GM19099 (cell line): ENCODE results near the gene PHETA1.

Experiments used
- POLR2A ChIP-seq: IDR thresholded peaks from 3 replicates; pipeline ENCODE4 v1.6.1; 2011; ENCODE audit warnings: low read depth; ENCODE audit not compliant: insufficient read length; ENCODE audit errors: extremely low read depth

The PHETA1 gene

GRCh38 chr12:111362687-111363475 is 6.0 kb downstream of the PHETA1 start:
- TF ChIP-seq POLR2A = no peak

GRCh38 chr12:111361717-111362576 is 6.9 kb downstream of the PHETA1 start:
- no peak for TF ChIP-seq POLR2A

GRCh38 chr12:111361073-111361716 is 7.7 kb downstream of the PHETA1 start:
- TF ChIP-seq POLR2A = no peak

GRCh38 chr12:111360325-111360930 is 8.5 kb downstream of the PHETA1 start:
- no peak for TF ChIP-seq POLR2A

GRCh38 chr12:111359914-111360276 is 9.0 kb downstream of the PHETA1 start:
- TF ChIP-seq POLR2A = no peak

- no peak for TF ChIP-seq POLR2A
These were observed 9.5 kb downstream of the PHETA1 start for GRCh38 chr12:111359231-111359913.

- TF ChIP-seq POLR2A = no peak
These were observed 13.5 kb downstream of the PHETA1 start for GRCh38 chr12:111355201-111355925.

- no peak for TF ChIP-seq POLR2A
These were observed 14.4 kb downstream of the PHETA1 start for GRCh38 chr12:111354511-111354910.

GRCh38 chr12:111353603-111354295 is 15.1 kb downstream of the PHETA1 start:
- TF ChIP-seq POLR2A = no peak

- no peak for TF ChIP-seq POLR2A
These were observed 15.9 kb downstream of the PHETA1 start for GRCh38 chr12:111353026-111353425.

- no peak for TF ChIP-seq POLR2A
These were observed 16.4 kb downstream of the PHETA1 start for GRCh38 chr12:111352296-111352993.

- TF ChIP-seq POLR2A = no peak
These were observed 17.9 kb downstream of the PHETA1 start for GRCh38 chr12:111351026-111351425.
